A549 (cell line): ENCODE results near the gene CCDC90B.

Experiments
- BHLHE40 ChIP-seq: IDR thresholded peaks from 2 replicates; pipeline ENCODE4 v1.6.1; 2012; ENCODE audit warnings: low read depth, low read length, inconsistent platforms
- CEBPB ChIP-seq, 2 experiments: fragments of >200 bp in 1 of 2; sonication (Bioruptor Twin) in 1 of 2; formaldehyde crosslinking in 1 of 2; IDR thresholded peaks; 2 replicates each; pipeline ENCODE4 v1.6.1; 2012 to 2016
- CTCF ChIP-seq: fragments of >200 bp; sonication (Bioruptor Twin); formaldehyde crosslinking; IDR thresholded peaks from 3 replicates; pipeline ENCODE4 v1.5.1; 2016

- TF ChIP-seq BHLHE40 (no peak), CTCF (no peak), CEBPB (IDR thresholded peaks at IDR 0.05) (no peak)
Observed at GRCh38 chr11:83299681-83300080, 13.5 kb upstream of the CCDC90B start.
